A673 (cell line): ENCODE data around the gene SLX4IP. TPM values are rescaled to one million over a fixed set of nuclear protein-coding genes. Genes with fewer than 3 reads are reported as not detected.

ENCODE experiments used
- BruUV-seq: library from RNA; stranded (reverse); fragments of 400-500 nt; replicated peaks from 2 replicates; lab custom pipeline; 2021; lab: Mats Ljungman, UMichigan
- CTCF ChIA-PET: fragments of 300-600 bp; sonication (Branson Sonifier 250); formaldehyde crosslinking; loops from one replicate; lab custom pipeline; 2022; ENCODE audit warnings: antibody characterized with exemption; lab: Charles Lee
- POLR2A ChIA-PET: fragments of 300-600 bp; sonication (Branson Sonifier 250); formaldehyde crosslinking; loops from one replicate; lab custom pipeline; 2022; ENCODE audit warnings: antibody characterized with exemption; ENCODE audit not compliant: low non-redundant PET; lab: Charles Lee
- DNase-seq: peaks from one replicate; pipeline ENCODE4 v3.0.0-alpha.2; 2015; ENCODE audit warnings: low spot score
- H3K27ac ChIP-seq: fragments of 200-600 bp; sonication (generic); 2 replicates; pipeline ENCODE4 v1.5.1; 2016; ENCODE audit warnings: mixed run types, low read depth, mild to moderate bottlenecking, mixed read lengths, antibody characterized with exemption, low read length; ENCODE audit not compliant: poor library complexity, severe bottlenecking
- H3K27me3 ChIP-seq: fragments of 200-600 bp; sonication (generic); replicated peaks from 2 replicates; pipeline ENCODE4 v1.6.1; 2017; ENCODE audit warnings: mixed run types, low read depth, mild to moderate bottlenecking, mixed read lengths, antibody characterized with exemption, low read length; ENCODE audit not compliant: insufficient read depth, poor library complexity
- H3K36me3 ChIP-seq: fragments of 200-600 bp; sonication (generic); 2 replicates; pipeline ENCODE4 v1.6.1; 2016; ENCODE audit warnings: mixed run types, mild to moderate bottlenecking, mixed read lengths, antibody characterized with exemption, low read length; ENCODE audit not compliant: insufficient read depth, poor library complexity, severe bottlenecking
- H3K4me1 ChIP-seq: fragments of 200-600 bp; sonication (generic); 2 replicates; pipeline ENCODE4 v1.6.1; 2017; ENCODE audit warnings: mixed run types, mild to moderate bottlenecking, mixed read lengths, antibody characterized with exemption, low read length; ENCODE audit not compliant: insufficient read depth, poor library complexity, severe bottlenecking
- H3K4me3 ChIP-seq: fragments of 200-600 bp; sonication (generic); 2 replicates; pipeline ENCODE4 v1.5.1; 2016; ENCODE audit warnings: low read depth, mixed run types, mild to moderate bottlenecking, mixed read lengths, low read length; ENCODE audit not compliant: poor library complexity, severe bottlenecking
- H3K9me3 ChIP-seq: fragments of 200-600 bp; sonication (generic); 2 replicates; pipeline ENCODE4 v1.6.1; 2016; ENCODE audit warnings: mixed run types, low read depth, mild to moderate bottlenecking, mixed read lengths, antibody characterized with exemption, low read length; ENCODE audit not compliant: poor library complexity, severe bottlenecking
- EZH2 ChIP-seq: fragments of 200-600 bp; sonication (generic); IDR thresholded peaks from 2 replicates; pipeline ENCODE4 v1.6.1; 2017; ENCODE audit warnings: borderline replicate concordance, low read depth, mild to moderate bottlenecking, mixed read lengths, antibody characterized with exemption, low read length; ENCODE audit not compliant: poor library complexity, severe bottlenecking
- intact Hi-C: fragments of 100-400 bp; cut with micrococcal nuclease; formaldehyde crosslinking; loops from one replicate; pipeline ENCODE4 v1.10.0; 2022; ENCODE audit not compliant: unreplicated experiment
- total RNA-seq: library from RNA; stranded (reverse); gene quantifications from 2 replicates; pipeline ENCODE4 v1.2.3, GENCODE V29; 2021
- TF ChIP-seq, protein P1 (sequence below): fragments of 300-800, 200-600 bp; sonication (generic); conservative IDR thresholded peaks from 2 replicates; pipeline ENCODE4 v1.5.1; 2017; ENCODE audit warnings: low read depth, mild to moderate bottlenecking, antibody characterized with exemption, low read length, moderate library complexity, mixed read lengths

The SLX4IP gene
- total RNA-seq, 1 experiment from 2014 or later, result 9.8 TPM

DNA sequence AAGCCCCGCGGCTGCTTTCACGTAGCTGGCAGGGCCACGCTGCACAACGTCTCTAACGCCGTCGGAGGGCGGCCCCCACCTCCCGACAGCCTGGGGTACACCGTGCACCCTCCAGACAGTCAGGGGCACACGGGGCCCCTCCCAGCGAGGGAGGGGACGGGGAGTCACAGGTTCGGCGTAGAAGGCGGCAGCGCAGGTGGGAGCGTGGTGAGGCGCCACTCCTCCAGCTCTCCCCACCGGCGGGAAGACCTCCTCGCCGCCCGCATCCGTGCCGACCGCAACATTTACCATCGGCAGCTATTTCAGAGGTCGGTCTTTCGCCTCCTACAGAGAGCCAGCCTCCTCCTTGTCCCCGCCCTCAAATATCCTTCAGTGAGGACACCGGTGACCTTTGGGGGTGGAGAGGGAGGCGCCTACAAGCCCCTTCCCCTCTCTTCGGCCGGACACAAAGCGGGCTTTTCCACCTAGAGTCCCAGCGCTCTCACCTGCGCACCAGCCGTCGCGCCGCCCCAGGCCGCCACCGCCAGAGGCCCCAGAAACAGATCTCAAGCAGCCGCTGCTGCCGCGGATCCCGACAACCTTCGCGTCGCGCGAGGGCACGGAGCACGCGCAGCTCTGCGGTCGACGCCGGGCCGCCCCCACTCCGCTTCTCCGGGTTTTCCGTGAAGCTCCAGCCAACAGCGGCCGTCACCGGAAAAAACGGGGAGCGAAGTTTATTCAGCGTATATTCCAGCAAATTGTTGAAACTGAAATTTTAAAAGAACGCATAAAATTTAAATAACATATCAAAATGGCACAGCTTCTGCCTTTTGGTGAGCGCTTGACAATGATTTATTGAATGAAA, 1.3 kb upstream of the SLX4IP start, which contains the start of gene MKKS:
Gene MKKS (minus strand): TSS at position 600 of the 844 bp plus-strand sequence. CDS start 20,708 bp downstream, outside the sequence.
- no peaks in the 10 kb centered on the region for H3K9me3 ChIP-seq
- TF ChIP-seq, protein P1, sequence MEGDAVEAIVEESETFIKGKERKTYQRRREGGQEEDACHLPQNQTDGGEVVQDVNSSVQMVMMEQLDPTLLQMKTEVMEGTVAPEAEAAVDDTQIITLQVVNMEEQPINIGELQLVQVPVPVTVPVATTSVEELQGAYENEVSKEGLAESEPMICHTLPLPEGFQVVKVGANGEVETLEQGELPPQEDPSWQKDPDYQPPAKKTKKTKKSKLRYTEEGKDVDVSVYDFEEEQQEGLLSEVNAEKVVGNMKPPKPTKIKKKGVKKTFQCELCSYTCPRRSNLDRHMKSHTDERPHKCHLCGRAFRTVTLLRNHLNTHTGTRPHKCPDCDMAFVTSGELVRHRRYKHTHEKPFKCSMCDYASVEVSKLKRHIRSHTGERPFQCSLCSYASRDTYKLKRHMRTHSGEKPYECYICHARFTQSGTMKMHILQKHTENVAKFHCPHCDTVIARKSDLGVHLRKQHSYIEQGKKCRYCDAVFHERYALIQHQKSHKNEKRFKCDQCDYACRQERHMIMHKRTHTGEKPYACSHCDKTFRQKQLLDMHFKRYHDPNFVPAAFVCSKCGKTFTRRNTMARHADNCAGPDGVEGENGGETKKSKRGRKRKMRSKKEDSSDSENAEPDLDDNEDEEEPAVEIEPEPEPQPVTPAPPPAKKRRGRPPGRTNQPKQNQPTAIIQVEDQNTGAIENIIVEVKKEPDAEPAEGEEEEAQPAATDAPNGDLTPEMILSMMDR, result 0 out of 2 replicates have a peak, but pooled peaks have one; percentile 19
- TF ChIP-seq EZH2, result no peak
- no peaks in the 10 kb centered on the region for H3K27me3 ChIP-seq
- peak within 1 kb of the TSS; percentile 87 for H3K27ac ChIP-seq
- no peaks in the 10 kb centered on the region for H3K36me3 ChIP-seq
- peak; percentile 96 for DNase-seq
- POLR2A ChIA-PET, result no interaction called here
- H3K4me3 ChIP-seq, result peak within 1 kb of the TSS; percentile 78
- CTCF ChIA-PET, result interaction anchor here (0.8 kb wide), 1 partner anchor 41 kb away, joined by 3 read pairs; no protein-coding TSS in a partner anchor
- H3K4me1 ChIP-seq, result peaks cover 45% of the 10 kb centered on the region
- intact Hi-C loops, result loop anchor here (2.0 to 5.0 kb wide), 3 partner anchors 33 to 103 kb away; no protein-coding TSS in a partner anchor
- BruUV-seq, result no TSS peak

DNA sequence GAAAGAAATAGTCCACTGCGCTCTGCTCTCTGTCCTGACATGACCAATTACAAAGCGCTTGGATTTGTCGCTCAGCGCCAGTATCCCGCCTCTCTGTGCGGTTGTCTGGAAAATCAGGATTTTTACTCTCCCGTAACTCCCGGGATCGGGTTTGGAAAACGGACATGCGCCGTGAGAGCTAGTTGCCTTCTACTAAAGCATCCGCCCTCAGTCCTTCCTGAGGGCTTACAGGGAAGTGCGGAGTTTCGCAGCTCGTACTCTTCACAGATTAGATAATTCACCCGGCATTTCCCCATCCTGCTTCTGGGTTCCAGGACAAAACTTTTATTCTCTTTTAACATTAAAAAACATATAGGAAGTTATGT, 656 bp upstream of the SLX4IP start:
- ChIA-PET CTCF (interaction anchor here (0.8 kb wide), 1 partner anchor 41 kb away, joined by 3 read pairs; no protein-coding TSS in a partner anchor), POLR2A (no interaction called here)
- Histone ChIP-seq H3K4me3 (peak overlapping the region; percentile 78), H3K36me3 (no peaks in the 10 kb centered on the region), H3K9me3 (no peaks in the 10 kb centered on the region), H3K27me3 (no peaks in the 10 kb centered on the region), H3K27ac (peak overlapping the region; percentile 87), H3K4me1 (peaks cover 43% of the 10 kb centered on the region)
- DNase-seq, result peak; percentile 99
- no peak for TF ChIP-seq EZH2
- TF ChIP-seq, protein P1, result no peak
- intact Hi-C loops, result loop anchor here (2.0 to 5.0 kb wide), 3 partner anchors 32 to 103 kb away; no protein-coding TSS in a partner anchor
- no TSS peak for BruUV-seq

DNA sequence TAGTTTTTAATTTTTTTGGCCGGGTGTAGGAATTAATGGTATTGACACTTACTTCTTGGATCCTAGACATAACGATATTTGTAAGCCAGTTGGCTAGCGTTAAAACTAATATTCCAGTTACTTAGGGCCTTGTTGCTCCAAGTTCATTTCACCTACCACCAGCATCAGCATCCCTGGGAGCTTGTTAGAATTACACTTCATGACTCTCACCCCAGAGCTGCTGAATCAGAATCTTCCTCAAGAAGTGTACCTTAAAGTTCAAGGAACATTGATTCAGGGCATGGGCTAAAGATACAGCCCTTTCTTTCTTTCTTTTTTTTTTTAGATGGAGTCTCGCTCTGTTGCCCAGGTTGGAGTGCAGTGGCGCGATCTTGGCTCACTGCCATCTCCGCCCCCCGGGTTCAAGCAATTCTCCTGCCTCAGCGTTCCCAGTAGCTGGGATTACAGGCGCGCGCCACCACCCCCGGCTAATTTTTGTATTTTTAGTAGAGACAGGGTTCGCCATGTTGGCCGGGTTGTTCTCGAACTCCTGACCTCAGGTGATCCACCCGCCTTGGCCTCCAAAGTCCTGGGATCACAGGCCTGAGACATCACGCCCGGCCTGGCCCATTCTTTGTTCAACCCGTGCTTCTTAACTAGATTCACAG, 1.1 kb downstream of the SLX4IP start:
- ChIA-PET CTCF (no interaction called here), POLR2A (no interaction called here)
- H3K27ac ChIP-seq, result no peak overlapping the region
- H3K36me3 ChIP-seq, result no peaks in the 10 kb centered on the region
- TF ChIP-seq, protein P1, result no peak
- no peak for TF ChIP-seq EZH2
- BruUV-seq, result no TSS peak
- no peaks in the 10 kb centered on the region for H3K27me3 ChIP-seq
- no peak for DNase-seq
- no peaks in the 10 kb centered on the region for H3K9me3 ChIP-seq
- intact Hi-C loops, result no loop called here
- H3K4me1 ChIP-seq, result peaks cover 28% of the 10 kb centered on the region
- peak overlapping the region; percentile 78 for H3K4me3 ChIP-seq
